Lung (tissue), 12 donors: ENCODE results near the gene CFAP57. TPM values are rescaled to one million over a fixed set of nuclear protein-coding genes. Genes with fewer than 3 reads are reported as not detected.

ENCODE experiments used
- ATAC-seq: fragments of 200-7000 bp; cut with Tn5 transposase; one replicate; pipeline ENCODE4 v1.9.1; 2020; ENCODE audit warnings: moderate number of reproducible peaks; ENCODE audit not compliant: insufficient read depth, low FRiP score
- DNase-seq, 3 donors: peaks; one replicate each; pipeline ENCODE4 v3.0.0-alpha.2; 2013 to 2017
- H3K27ac ChIP-seq, 2 donors: one replicate each; pipeline ENCODE4 v1.5.1; 2013; ENCODE audit warnings: mild to moderate bottlenecking in 2 of 2, moderate library complexity in 2 of 2, control low read depth in 1 of 2, inconsistent platforms in 1 of 2, low read depth in 1 of 2, low read length in 1 of 2
- H3K27me3 ChIP-seq, 3 donors: one replicate each; pipeline ENCODE4 v1.5.1; 2013; ENCODE audit warnings: low read length in 2 of 3; ENCODE audit not compliant: control insufficient read depth in 3 of 3, insufficient read depth in 3 of 3
- H3K36me3 ChIP-seq, 4 donors: one replicate each; pipeline ENCODE4 v1.5.1; 2013; ENCODE audit warnings: low read length in 4 of 4, mild to moderate bottlenecking in 1 of 4, moderate library complexity in 1 of 4; ENCODE audit not compliant: control insufficient read depth in 4 of 4, insufficient read depth in 4 of 4
- H3K4me1 ChIP-seq, 5 donors: one replicate each; pipeline ENCODE4 v1.5.1; 2013; ENCODE audit warnings: low read length in 5 of 5, mild to moderate bottlenecking in 2 of 5, moderate library complexity in 1 of 5; ENCODE audit not compliant: control insufficient read depth in 5 of 5, insufficient read depth in 5 of 5
- H3K4me3 ChIP-seq: one replicate; pipeline ENCODE4 v1.5.1; 2013; ENCODE audit warnings: mild to moderate bottlenecking, control low read depth, moderate library complexity
- H3K9ac ChIP-seq, 2 donors: one replicate each; pipeline ENCODE4 v1.5.1; 2013; ENCODE audit warnings: low read length in 2 of 2, control low read depth in 1 of 2; ENCODE audit not compliant: insufficient read depth in 1 of 2
- H3K9me3 ChIP-seq, 4 donors: one replicate each; pipeline ENCODE4 v1.5.1; 2013; ENCODE audit warnings: low read length in 3 of 4, mild to moderate bottlenecking in 1 of 4, moderate library complexity in 1 of 4; ENCODE audit not compliant: control insufficient read depth in 4 of 4, insufficient read depth in 3 of 4
- WGBS, 2 donors: extraction: QIAGEN DNeasy Blood & Tissue Kit; methylation state at CpG; one replicate each; pipeline ENCODE4 v1.1.7; 2013; 5-methylcytosine and 5-hydroxymethylcytosine counted together
- polyA plus RNA-seq, 2 donors: library from polyadenylated mRNA; stranded (reverse); fragments of 200-250 nt; gene quantifications; one replicate each; pipeline ENCODE4 v1.2.1, GENCODE V29; 2013
- total RNA-seq, 2 donors: library from RNA; depleted of rRNA in 1 of 2; stranded (reverse); fragments of >200 nt in 1 of 2; gene quantifications; one replicate each; pipeline ENCODE4 v1.2.1, GENCODE V29; 2014 to 2021
- TF ChIP-seq, protein P1 (sequence below): IDR thresholded peaks from 2 replicates; pipeline ENCODE4 v1.5.1; 2012; ENCODE audit warnings: mild to moderate bottlenecking; ENCODE audit errors: control extremely low read depth, extremely low read depth
- donor health status: control.
- donor health status: control.
- donor health status: Bipolar disorder and iron deficiency.
- donor health status: healthy.
- donor health status: DM: yes; HTN: yes; CAD: no.

Gene CFAP57
- total and polyA plus RNA-seq, 4 donors: 1.7 to 12.3 (median 6.3) TPM

DNA sequence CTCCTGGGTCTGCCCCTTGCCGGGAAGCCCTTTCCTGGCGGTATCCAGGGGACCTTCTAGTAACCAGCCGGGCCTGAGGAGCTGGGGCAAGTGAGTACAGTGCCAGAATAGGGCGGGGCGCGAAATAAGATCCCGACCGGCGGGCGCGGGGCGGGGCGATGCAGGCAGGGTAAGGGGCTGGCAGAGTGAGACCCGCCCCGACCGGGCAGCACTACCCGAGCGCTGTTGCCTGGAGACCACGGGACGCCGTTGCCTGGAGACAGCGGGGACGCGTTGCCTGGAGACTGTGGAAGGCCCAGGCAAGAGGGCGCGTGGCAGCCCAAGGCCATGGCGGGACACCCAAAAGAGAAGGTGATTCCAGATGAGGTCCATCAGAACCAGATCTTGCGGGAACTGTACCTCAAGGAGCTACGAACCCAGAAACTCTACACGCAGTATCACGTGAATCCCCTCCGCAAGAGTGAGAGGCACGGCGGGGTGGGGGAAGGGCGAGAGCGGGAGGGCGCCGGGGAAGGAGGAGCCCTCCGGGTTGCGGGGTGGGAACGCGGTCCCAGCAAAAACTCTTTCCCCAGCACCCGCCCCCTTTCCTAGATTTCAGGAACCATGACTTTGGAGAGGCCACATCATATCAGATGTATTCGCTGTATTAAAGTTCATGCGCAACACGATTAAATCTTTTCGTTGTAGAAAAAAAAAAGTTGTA lies 24.4 kb upstream of the CFAP57 start:
- peaks cover 0 to 6% (median 0%) of the 10 kb centered on the region in 4 donors for H3K9me3 ChIP-seq
- no peak overlapping the region for H3K4me3 ChIP-seq
- DNase-seq (peak; percentile 87 to 92 (median 90)), ATAC-seq (peak; percentile 88)
- H3K9ac ChIP-seq: no peak overlapping the region
- H3K27ac ChIP-seq: no peak overlapping the region
- TF ChIP-seq, protein P1, sequence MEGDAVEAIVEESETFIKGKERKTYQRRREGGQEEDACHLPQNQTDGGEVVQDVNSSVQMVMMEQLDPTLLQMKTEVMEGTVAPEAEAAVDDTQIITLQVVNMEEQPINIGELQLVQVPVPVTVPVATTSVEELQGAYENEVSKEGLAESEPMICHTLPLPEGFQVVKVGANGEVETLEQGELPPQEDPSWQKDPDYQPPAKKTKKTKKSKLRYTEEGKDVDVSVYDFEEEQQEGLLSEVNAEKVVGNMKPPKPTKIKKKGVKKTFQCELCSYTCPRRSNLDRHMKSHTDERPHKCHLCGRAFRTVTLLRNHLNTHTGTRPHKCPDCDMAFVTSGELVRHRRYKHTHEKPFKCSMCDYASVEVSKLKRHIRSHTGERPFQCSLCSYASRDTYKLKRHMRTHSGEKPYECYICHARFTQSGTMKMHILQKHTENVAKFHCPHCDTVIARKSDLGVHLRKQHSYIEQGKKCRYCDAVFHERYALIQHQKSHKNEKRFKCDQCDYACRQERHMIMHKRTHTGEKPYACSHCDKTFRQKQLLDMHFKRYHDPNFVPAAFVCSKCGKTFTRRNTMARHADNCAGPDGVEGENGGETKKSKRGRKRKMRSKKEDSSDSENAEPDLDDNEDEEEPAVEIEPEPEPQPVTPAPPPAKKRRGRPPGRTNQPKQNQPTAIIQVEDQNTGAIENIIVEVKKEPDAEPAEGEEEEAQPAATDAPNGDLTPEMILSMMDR: no peak
- H3K36me3 ChIP-seq: no peaks in the 10 kb centered on the region
- WGBS, 2 donors: 6% methylated on average over 47 of the region's 47 CpGs
- peaks cover 0 to 11% (median 8%) of the 10 kb centered on the region in 5 donors for H3K4me1 ChIP-seq
- peaks cover 0 to 12% (median 11%) of the 10 kb centered on the region in 3 donors for H3K27me3 ChIP-seq

DNA sequence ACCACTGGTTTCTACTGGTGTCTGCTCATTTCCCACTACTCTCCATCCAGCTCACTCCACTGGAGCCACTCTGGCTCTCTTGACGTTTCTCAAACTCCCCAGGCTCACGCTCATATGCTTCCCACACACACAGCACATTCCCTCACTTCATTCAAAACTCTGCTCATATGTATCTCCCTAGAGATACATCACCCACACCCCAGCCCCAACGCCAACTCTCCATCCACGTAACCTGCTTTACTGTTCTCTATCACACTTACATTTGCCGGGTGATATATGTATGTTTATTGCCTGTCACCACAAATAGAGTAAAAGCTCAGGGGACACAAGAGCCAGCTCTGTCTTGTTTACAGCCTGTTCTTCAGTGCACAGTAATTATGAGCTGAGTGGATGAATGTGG lies 22.2 kb upstream of the CFAP57 start:
- Histone ChIP-seq H3K36me3 (no peaks in the 10 kb centered on the region), H3K27me3 (peaks cover 0 to 11% (median 5%) of the 10 kb centered on the region in 3 donors), H3K4me3 (no peak overlapping the region), H3K27ac (no peak overlapping the region), H3K4me1 (peaks cover 0 to 11% (median 6%) of the 10 kb centered on the region in 5 donors), H3K9ac (no peak overlapping the region), H3K9me3 (peaks cover 0 to 4% (median 0%) of the 10 kb centered on the region in 4 donors)
- WGBS, 2 donors: 84 to 85% methylated on average over 5 of the region's 5 CpGs
- ATAC-seq (no peak), DNase-seq (no peak)
- TF ChIP-seq, protein P1: no peak

DNA sequence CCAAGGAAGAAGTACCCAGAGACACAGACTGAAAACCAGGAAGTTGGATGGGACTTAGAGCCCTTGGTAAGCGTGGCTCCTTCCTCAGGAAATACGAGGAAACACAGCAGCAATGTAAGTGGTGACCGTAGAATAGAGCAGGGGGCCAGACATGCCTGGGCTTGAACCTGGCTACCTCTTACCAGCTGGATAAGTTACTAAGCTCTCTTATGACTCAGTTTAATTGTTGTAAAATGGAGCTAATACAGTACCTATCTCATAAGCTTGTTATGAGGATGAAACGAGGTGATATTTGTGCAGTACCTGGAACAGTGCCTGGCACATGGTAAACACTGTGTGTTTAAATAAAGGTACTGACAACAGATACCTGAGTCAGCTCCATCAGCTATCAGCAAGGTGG lies 19.3 kb upstream of the CFAP57 start:
- TF ChIP-seq, protein P1: no peak
- ATAC-seq (no peak), DNase-seq (no peak)
- Histone ChIP-seq H3K4me3 (no peak overlapping the region), H3K9me3 (no peaks in the 10 kb centered on the region), H3K9ac (no peak overlapping the region), H3K36me3 (no peaks in the 10 kb centered on the region), H3K4me1 (peaks cover 0 to 8% (median 2%) of the 10 kb centered on the region in 5 donors), H3K27ac (no peak overlapping the region), H3K27me3 (peaks cover 0 to 11% (median 0%) of the 10 kb centered on the region in 3 donors)
- 41 to 47% methylated on average over 4 of the region's 4 CpGs for WGBS, 2 donors
